ENCODE measurements around the gene PRSS33.

The PRSS33 gene

DNA sequence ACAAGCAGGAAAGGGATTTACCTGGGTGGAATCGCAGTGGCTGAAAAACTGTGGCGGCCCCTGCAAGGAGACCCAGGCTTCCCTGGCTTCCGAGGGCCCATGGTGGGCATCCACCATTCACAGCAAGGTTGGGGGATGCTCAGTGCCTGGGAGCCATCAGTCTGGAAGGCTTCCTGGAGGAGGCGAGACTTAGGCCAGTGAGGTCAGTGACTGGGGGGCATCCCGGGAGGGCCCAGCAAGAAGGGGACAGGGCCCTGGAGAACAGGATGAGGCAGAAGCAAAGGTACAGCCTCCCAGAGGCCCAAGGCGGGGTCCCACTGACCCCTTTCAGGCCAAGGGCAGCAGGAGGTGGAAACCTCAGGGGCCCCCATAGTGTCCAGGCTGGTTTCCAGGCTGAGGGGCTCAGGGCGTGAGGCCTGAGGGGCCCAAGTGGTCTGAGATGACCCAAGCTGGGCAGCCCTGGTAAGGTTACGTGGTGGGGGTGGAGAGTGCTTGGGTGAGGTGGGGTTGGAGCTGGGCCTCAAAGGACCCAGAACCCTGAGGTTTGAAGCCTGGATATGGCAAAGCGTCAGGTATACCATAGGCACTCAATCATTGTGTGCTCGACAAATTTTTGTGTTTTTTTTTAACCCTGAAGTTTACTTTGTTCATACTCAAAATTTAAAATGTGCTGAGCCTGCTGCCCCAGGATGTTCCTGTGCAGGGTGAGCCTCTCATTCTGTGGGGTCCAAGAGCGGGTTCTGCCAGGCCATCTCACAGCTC lies 50.7 kb downstream of the PRSS33 start:
- FAIRE-seq (no peak), DNase-seq (ENCODE audit: insufficient read length, low spot score) (no peak)
- no peak for TF ChIP-seq POLR2AphosphoS5 (IDR thresholded peaks at IDR 0.05; ENCODE audit: low read depth, low read length)
- no peak for TF ChIP-seq POU2F2 (IDR thresholded peaks at IDR 0.05; ENCODE audit: low read depth, low read length)
- no peak for TF ChIP-seq TAF1 (IDR thresholded peaks at IDR 0.05; ENCODE audit: low read depth, low read length)
- TF ChIP-seq PAX5 (IDR thresholded peaks at IDR 0.05; ENCODE audit: insufficient read depth, low read length, severe bottlenecking), result no peak
- TF ChIP-seq POLR2A (IDR thresholded peaks at IDR 0.05; ENCODE audit: low read depth, low read length), result no peak
- TF ChIP-seq SPI1 (IDR thresholded peaks at IDR 0.05; ENCODE audit: low read depth, low read length), result no peak

DNA sequence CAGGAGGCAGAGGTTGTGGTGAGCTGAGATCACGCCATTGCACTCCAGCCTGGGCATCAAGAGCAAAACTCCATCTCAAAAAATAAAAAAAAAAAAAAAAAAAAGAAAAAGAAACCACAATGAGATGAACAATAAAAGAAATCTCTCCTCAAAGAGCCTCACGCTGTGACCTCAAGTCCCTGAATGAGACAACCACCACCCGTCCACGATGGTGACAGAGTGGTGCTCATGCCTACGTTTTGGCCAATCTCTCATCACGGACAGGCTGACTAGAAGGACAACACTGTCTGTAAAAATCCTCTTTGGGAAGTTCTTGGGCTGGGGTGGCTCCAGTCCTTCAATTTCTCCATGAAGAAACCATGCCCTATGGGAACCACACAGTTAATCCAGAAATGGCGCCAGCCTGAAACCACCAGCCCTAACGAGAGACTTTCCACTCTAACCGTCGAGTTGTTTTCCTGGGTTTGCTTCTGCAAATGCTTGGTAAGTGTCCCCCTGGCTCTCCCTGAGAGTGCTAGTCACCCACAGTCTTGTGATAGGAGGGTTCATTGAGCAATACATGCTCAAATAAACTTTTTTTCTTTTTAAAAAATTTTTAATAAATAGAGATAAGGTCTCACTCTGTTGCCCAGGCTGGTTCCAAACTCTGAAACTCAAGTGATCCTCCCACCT lies 52.4 kb downstream of the PRSS33 start:
- TF ChIP-seq TAF1 (IDR thresholded peaks at IDR 0.05; ENCODE audit: low read depth, low read length) (no peak), POU2F2 (IDR thresholded peaks at IDR 0.05; ENCODE audit: low read depth, low read length) (no peak), PAX5 (IDR thresholded peaks at IDR 0.05; ENCODE audit: insufficient read depth, low read length, severe bottlenecking) (no peak), SPI1 (IDR thresholded peaks at IDR 0.05; ENCODE audit: low read depth, low read length) (no peak), POLR2AphosphoS5 (IDR thresholded peaks at IDR 0.05; ENCODE audit: low read depth, low read length) (no peak), POLR2A (IDR thresholded peaks at IDR 0.05; ENCODE audit: low read depth, low read length) (no peak)
- DNase-seq (ENCODE audit: insufficient read length, low spot score) (no peak), FAIRE-seq (no peak)

Data from GM12891 (cell line).